ENCODE results near the gene RNF212B.

- TF ChIP-seq CTCF (IDR thresholded peaks at IDR 0.05) (no peak), POLR2A (IDR thresholded peaks at IDR 0.05) (peak in 1 of 2 donors; percentile 56)
These were observed 64.8 kb downstream of the RNF212B start, which contains the start of gene PPP1R3E for GRCh38 chr14:23302290-23303225.

Measured in adrenal gland (tissue), 5 donors.